Esophagus squamous epithelium (tissue), 5 donors: ENCODE measurements around the gene SMARCA4. TPM values are rescaled to one million over a fixed set of nuclear protein-coding genes. Genes with fewer than 3 reads are reported as not detected.

Source experiments
- DNase-seq: peaks from one replicate; lab custom pipeline; 2025; lab: John Stamatoyannopoulos, UW
- H3K27ac ChIP-seq, 4 donors: fragments of 200-600 bp; sonication (generic); one replicate each; pipeline ENCODE4 v1.5.1; 2016 to 2019; ENCODE audit warnings: mild to moderate bottlenecking in 1 of 4
- H3K27me3 ChIP-seq, 4 donors: fragments of 200-600 bp; sonication (generic); 1 replicate in 3 of 4; 2 replicates in 1 of 4; pipeline versions ENCODE4 v1.5.1 to v1.6.0; 2017 to 2021; ENCODE audit warnings: antibody characterized with exemption in 1 of 4
- H3K36me3 ChIP-seq, 3 donors: fragments of 200-600 bp; sonication (generic); one replicate each; pipeline ENCODE4 v1.5.1; 2016 to 2019
- H3K4me1 ChIP-seq, 3 donors: fragments of 200-600 bp; sonication (generic); one replicate each; pipeline ENCODE4 v1.5.1; 2017 to 2019
- H3K4me3 ChIP-seq, 4 donors: fragments of 200-600 bp; sonication (generic); 1 replicate in 3 of 4; 2 replicates in 1 of 4; pipeline ENCODE4 v1.5.1; 2016 to 2019; ENCODE audit warnings: mild to moderate bottlenecking in 2 of 4, moderate library complexity in 1 of 4
- H3K9me3 ChIP-seq, 3 donors: fragments of 200-600 bp; sonication (generic); one replicate each; pipeline ENCODE4 v1.5.1; 2016 to 2019
- POLR2A ChIP-seq, 4 donors: fragments of 450-650 bp; IDR thresholded peaks; one replicate each; pipeline ENCODE4 v1.6.1; 2017; ENCODE audit warnings: antibody characterized with exemption in 4 of 4, mild to moderate bottlenecking in 4 of 4, moderate library complexity in 3 of 4
- WGBS, 2 donors: methylation state at CpG; one replicate each; pipeline ENCODE4 v1.1.5; 2018; 5-methylcytosine and 5-hydroxymethylcytosine counted together
- intact Hi-C: fragments of 100-400 bp; cut with DNase I; formaldehyde crosslinking; loops from one replicate; pipeline ENCODE4 v1.15.0; 2022
- total RNA-seq, 4 donors: library from RNA; depleted of rRNA; stranded (reverse); fragments of >200 nt; gene quantifications; one replicate each; pipeline ENCODE4 v1.1.0, GENCODE V29; 2016
- TF ChIP-seq, protein P1 (sequence below), 6 experiments: fragments of 450-650 bp in 4 of 6; fragments of 200-600 bp in 2 of 6; sonication (generic) in 2 of 6; IDR thresholded peaks; one replicate each; pipeline ENCODE4 v1.5.1; 2016 to 2019; ENCODE audit warnings: antibody characterized with exemption in 6 of 6, mild to moderate bottlenecking in 4 of 6, moderate library complexity in 4 of 6
- donor health status: DM: yes; HTN: yes; CAD: no.

SMARCA4 gene
- total RNA-seq, result 100 to 1,000 TPM in 2 of 4 donors, 10 to 100 TPM in 2; 62.8 to 142 (median 93.4) TPM

GRCh38 chr19:10960314-10961072 lies at the start of gene SMARCA4:
TSS of gene SMARCA4 (plus strand) at chr19:10961030. CDS start at chr19:10984152, 23,122 bp downstream.
- intact Hi-C loops, result no loop called here
- H3K4me1 ChIP-seq, result peaks cover 8 to 63% (median 23%) of the 10 kb centered on the region in 3 donors
- TF ChIP-seq POLR2A (IDR thresholded peaks at IDR 0.05), result peak in 3 of 4 donors; percentile 90 to 96 (median 90)
- TF ChIP-seq, protein P1, sequence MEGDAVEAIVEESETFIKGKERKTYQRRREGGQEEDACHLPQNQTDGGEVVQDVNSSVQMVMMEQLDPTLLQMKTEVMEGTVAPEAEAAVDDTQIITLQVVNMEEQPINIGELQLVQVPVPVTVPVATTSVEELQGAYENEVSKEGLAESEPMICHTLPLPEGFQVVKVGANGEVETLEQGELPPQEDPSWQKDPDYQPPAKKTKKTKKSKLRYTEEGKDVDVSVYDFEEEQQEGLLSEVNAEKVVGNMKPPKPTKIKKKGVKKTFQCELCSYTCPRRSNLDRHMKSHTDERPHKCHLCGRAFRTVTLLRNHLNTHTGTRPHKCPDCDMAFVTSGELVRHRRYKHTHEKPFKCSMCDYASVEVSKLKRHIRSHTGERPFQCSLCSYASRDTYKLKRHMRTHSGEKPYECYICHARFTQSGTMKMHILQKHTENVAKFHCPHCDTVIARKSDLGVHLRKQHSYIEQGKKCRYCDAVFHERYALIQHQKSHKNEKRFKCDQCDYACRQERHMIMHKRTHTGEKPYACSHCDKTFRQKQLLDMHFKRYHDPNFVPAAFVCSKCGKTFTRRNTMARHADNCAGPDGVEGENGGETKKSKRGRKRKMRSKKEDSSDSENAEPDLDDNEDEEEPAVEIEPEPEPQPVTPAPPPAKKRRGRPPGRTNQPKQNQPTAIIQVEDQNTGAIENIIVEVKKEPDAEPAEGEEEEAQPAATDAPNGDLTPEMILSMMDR (IDR thresholded peaks at IDR 0.05), result peak in 1 of 6 experiments; percentile 48
- H3K4me3 ChIP-seq, result peak within 1 kb of the TSS; percentile 76 to 96 (median 92)
- no peaks in the 10 kb centered on the region for H3K36me3 ChIP-seq
- no peaks in the 10 kb centered on the region for H3K27me3 ChIP-seq
- DNase-seq, result peak; percentile 74
- peak within 1 kb of the TSS; percentile 93 to 98 (median 96) for H3K27ac ChIP-seq
- no peaks in the 10 kb centered on the region for H3K9me3 ChIP-seq
- WGBS, 2 donors, result 0 to 1% methylated on average over 9 to 10 of the region's 100 CpGs

DNA sequence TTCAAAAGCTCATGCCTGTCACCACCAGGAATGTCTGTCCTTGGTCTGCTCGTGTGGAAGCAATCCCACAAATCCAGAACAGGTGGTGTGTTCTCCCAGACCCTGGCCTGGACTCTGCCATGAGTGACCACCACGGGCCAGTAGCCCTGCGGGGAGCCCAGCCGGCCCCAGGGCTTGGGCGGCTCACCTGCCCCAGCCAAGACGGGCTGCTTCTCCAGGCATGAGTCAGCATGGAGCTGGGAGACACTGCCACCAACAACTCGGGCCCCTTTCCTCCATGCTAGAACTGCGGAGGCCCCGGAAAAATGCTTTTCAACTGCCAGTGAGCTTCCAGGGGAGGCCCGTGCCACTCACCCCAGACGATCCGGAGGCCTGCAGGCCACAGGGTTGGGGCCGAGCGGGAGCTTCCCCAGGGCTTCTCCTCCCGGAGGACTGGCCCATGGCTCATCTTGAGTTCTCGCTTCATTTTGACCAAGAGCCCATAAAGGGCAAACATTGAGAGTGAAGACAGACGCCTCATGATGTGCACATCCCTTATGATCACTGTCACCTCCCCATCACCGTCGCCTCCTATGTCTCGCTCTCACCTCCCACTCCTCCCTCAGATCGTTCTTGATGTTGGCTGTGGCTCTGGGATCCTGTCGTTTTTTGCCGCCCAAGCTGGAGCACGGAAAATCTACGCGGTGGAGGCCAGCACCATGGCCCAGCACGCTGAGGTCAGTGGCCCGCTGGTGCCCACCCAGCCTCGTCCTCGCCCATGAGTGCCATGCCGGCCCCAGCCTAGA lies 49.1 kb upstream of the SMARCA4 start:
- DNase-seq, result no peak
- 80 to 94% methylated on average over 6 to 10 of the region's 31 CpGs for WGBS, 2 donors
- H3K36me3 ChIP-seq, result peaks cover 32 to 99% (median 40%) of the 10 kb centered on the region in 3 donors

GRCh38 chr19:10912619-10913018 lies 48.2 kb upstream of the SMARCA4 start:
- no peak for DNase-seq
- no peak for TF ChIP-seq POLR2A (IDR thresholded peaks at IDR 0.05)
- TF ChIP-seq, protein P1 (IDR thresholded peaks at IDR 0.05), result no peak
- H3K36me3 ChIP-seq, result peaks cover 32 to 97% (median 40%) of the 10 kb centered on the region in 3 donors
- H3K9me3 ChIP-seq, result no peaks in the 10 kb centered on the region
- 40 to 95% methylated on average over 1 to 16 of the region's 18 CpGs for WGBS, 2 donors
- peaks cover 8 to 26% (median 11%) of the 10 kb centered on the region in 3 donors for H3K4me1 ChIP-seq
- H3K27ac ChIP-seq, result no peak overlapping the region
- H3K27me3 ChIP-seq, result no peaks in the 10 kb centered on the region
- intact Hi-C loops, result no loop called here
- no peak overlapping the region for H3K4me3 ChIP-seq

More for the DNA sequence above, 49.1 kb upstream of the SMARCA4 start:
- Histone ChIP-seq H3K27me3 (no peaks in the 10 kb centered on the region), H3K4me1 (peaks cover 8 to 26% (median 11%) of the 10 kb centered on the region in 3 donors), H3K4me3 (no peak overlapping the region), H3K27ac (no peak overlapping the region), H3K9me3 (no peaks in the 10 kb centered on the region)
- TF ChIP-seq, protein P1 (IDR thresholded peaks at IDR 0.05), result no peak
- TF ChIP-seq POLR2A (IDR thresholded peaks at IDR 0.05), result no peak
- intact Hi-C loops, result no loop called here

- intact Hi-C loops, result no loop called here
- no peaks in the 10 kb centered on the region for H3K27me3 ChIP-seq
- 87 to 100% methylated on average over 3 to 10 of the region's 24 CpGs for WGBS, 2 donors
- H3K36me3 ChIP-seq, result peaks cover 23 to 96% (median 29%) of the 10 kb centered on the region in 3 donors
- H3K9me3 ChIP-seq, result no peaks in the 10 kb centered on the region
- no peak for TF ChIP-seq POLR2A (IDR thresholded peaks at IDR 0.05)
- TF ChIP-seq, protein P1 (IDR thresholded peaks at IDR 0.05), result no peak
- DNase-seq, result no peak
- peaks cover 8 to 26% (median 11%) of the 10 kb centered on the region in 3 donors for H3K4me1 ChIP-seq
- H3K27ac ChIP-seq, result no peak overlapping the region
- no peak overlapping the region for H3K4me3 ChIP-seq
Measured at GRCh38 chr19:10913716-10914340, 47.0 kb upstream of the SMARCA4 start.
